C4-2B (cell line): ENCODE data around the gene TSPO2.

Experiments
- CTCF ChIP-seq: fragments of 450-650 bp; conservative IDR thresholded peaks from 2 replicates; pipeline ENCODE4 v1.5.1; 2017; ENCODE audit warnings: mild to moderate bottlenecking
- ZFX ChIP-seq: fragments of 450-650 bp; IDR thresholded peaks from 2 replicates; pipeline ENCODE4 v1.6.1; 2017

GRCh38 chr6:41071923-41072835 is 29.9 kb downstream of the TSPO2 start, which contains the start of gene OARD1:
- TF ChIP-seq CTCF (no peak), ZFX (no peak)
